Measurements from ENCODE around the gene KASH5.

Gene KASH5, protein sequence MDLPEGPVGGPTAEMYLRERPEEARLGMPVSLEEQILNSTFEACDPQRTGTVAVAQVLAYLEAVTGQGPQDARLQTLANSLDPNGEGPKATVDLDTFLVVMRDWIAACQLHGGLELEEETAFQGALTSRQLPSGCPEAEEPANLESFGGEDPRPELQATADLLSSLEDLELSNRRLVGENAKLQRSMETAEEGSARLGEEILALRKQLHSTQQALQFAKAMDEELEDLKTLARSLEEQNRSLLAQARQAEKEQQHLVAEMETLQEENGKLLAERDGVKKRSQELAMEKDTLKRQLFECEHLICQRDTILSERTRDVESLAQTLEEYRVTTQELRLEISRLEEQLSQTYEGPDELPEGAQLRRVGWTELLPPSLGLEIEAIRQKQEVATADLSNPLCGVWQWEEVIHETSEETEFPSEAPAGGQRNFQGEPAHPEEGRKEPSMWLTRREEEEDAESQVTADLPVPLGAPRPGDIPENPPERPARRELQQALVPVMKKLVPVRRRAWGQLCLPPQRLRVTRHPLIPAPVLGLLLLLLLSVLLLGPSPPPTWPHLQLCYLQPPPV

DNA sequence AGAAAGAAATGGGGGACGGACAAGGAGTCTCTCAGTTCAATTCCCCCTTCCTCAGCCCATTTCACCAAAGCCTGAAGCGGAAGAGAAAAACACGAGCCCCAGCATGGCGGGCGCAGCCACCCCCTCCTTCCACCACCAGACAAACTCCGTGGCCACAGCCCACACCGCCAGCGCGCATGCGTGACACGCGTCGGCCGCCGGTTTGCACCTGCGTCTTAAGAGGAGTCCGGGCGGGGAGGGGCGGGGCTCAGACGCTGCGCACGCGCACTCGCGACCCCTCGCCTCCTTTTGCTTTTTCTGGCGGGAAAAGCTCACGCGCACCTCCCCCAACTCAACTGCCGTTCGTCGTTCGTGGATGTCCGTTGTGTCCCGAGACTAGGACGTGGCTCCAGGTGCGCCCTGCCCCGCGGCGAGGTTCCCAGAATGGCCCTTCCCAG lies at the start of gene KASH5:
TSS of gene KASH5 (plus strand) at position 314 of the 437 bp plus-strand sequence. CDS start 2,635 bp downstream, outside the sequence.
- DNase-seq (ENCODE audit: low read depth) = peak; percentile 82

GRCh38 chr19:49338691-49339300 lies 49.3 kb upstream of the KASH5 start:
- DNase-seq (ENCODE audit: low read depth) = no peak

GRCh38 chr19:49339301-49340068 lies 48.6 kb upstream of the KASH5 start:
- DNase-seq (ENCODE audit: low read depth) = no peak

- no peak for DNase-seq (ENCODE audit: low read depth)
These were observed 47.8 kb upstream of the KASH5 start for GRCh38 chr19:49340069-49340864.

DNA sequence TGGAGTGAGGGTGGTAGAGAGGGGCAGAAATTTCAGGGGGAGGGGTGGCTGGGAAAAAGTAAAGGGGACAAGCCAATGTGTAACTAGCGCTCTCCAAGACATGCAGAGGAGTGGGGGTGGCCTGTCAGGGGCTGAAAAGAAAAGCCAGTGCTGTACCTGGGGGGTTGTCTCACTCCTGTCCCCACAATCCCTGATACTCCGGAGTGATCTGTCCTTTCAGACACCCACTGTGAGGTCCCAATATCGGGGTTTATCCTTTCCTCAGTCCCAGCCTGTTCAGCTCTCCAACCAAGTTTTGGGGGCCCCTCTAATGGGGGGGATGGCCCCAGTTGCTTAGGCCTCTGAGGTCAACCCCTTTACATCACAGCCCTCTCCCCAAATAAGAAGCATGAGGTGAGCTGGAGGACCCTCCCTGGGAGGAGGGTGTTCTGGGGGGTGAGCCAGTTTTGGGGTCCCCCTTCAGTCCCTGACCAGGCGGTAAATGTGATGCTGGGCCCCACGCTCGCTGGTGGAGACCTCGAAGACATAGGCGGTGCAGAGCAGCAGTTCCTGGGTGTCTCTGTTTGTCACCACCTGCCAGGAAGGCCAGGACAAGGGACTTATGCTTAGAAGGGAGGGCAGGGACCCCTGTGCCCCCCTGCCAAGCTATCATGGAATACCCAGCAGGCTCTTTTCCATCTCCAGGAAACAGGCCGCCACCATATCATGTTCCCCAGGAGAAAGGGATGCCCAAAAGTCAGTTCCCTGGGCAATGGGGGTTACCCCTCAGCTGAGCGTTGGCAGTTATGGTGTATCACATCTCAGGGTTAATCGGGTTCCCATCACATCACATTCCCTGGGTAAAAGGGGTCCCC lies 47.0 kb upstream of the KASH5 start:
- no peak for DNase-seq (ENCODE audit: low read depth)

DNA sequence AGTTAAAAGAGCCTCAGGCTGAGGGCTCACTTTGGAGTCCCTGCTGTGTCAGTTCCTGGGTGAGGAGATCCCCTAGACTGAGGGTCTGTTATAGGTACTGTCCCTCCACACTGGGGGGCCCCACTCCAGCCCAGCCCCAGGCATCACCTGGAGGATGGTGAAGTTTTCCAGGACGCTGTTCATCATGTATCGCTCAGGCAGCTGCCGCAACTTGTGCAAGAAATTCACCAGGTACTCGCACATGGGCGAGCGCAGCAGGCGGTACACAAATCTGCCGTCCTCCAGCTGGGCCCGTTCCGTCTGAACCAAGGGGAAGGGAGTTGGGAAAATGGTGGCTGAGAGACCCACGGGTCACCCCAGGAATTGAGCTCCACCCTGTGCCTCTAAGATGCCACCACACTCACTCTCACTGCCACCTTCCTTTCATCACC lies 45.7 kb upstream of the KASH5 start:
- DNase-seq (ENCODE audit: low read depth) = no peak

DNA sequence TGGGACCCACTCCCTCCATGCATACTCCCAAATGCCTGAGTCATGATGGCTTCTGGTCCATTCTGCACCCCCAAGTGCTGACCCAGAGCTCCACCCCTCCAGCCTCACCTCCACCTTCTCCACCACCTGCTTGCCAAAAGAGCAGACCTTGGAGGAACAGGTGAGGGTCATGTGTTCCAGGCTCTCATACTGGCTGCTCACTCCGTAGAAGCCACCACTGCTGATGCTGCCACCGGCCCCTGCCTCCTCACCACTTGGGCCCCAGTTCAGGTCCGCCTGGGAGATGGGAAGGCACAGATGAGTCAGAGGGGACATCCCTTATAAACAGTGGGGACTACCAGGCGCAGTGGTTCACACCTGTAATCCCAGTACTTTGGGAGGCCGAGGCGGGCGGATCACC lies 44.9 kb upstream of the KASH5 start:
- no peak for DNase-seq (ENCODE audit: low read depth)

- DNase-seq (ENCODE audit: low read depth) = no peak
These were observed 43.3 kb upstream of the KASH5 start for GRCh38 chr19:49344505-49345423.

- DNase-seq (ENCODE audit: low read depth) = no peak
These were observed 40.9 kb upstream of the KASH5 start for GRCh38 chr19:49347191-49347590.

DNA sequence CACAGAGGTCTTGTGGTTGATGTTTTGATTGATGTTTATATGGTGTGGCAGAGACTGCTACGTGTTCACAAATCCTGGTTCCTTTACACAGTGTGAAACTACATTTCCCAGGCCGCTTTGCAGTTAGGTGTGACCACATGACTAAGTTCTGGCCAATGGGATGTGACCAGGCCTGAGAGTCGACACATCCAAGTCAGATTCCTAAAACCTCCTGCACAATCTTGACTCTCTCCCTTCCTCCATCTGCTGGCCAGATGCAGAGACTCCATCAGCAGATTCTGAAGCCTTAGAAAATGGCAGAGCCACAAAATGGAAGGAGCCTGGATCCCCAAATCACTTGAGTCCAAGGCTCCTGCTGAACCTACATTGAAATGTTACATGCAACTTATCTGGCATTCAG lies 40.2 kb upstream of the KASH5 start:
- no peak for DNase-seq (ENCODE audit: low read depth)

- no peak for DNase-seq (ENCODE audit: low read depth)
These were observed 39.5 kb upstream of the KASH5 start for GRCh38 chr19:49348305-49349189.

DNA sequence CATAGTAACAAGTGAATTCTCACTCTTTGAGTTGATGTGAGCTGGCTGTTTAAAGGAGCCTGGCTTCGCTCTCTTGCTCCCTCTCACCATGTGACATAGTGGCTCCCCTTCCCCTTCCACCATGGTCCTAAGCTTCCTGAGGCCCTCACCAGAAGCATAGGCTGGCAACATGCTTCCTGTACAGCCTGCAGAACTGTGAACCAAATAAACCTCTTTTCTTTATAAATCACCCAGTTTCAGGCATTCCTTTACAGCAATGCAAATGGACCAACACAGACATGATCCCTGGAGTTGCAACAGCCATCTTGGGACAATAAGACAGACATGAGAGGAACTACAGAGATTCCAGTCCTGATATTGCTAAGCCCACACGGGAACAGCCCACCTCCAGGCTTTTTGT lies 38.5 kb upstream of the KASH5 start:
- no peak for DNase-seq (ENCODE audit: low read depth)

DNA sequence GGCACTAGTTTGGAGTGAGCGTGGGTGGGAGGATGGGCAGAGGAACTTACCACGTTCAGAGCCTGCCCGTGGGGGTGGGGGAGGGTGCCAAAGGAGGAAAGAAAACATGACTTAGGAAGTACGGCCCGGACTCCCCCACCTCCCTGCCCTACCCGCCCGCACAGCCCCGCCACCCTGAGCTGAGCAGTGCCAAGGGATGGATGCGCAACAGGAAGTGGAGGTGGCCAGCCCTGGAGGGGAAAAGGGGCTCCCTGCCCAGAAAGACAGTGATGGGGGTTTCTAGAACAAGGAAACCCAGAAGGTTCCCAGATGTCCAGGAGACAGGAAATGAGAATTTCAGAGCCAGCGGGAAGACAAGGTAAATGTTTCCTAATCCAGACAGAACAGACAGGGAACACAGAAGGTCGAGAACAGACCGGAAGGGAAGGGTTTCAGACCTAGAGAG lies 32.1 kb upstream of the KASH5 start:
- DNase-seq (ENCODE audit: low read depth) = no peak

DNA sequence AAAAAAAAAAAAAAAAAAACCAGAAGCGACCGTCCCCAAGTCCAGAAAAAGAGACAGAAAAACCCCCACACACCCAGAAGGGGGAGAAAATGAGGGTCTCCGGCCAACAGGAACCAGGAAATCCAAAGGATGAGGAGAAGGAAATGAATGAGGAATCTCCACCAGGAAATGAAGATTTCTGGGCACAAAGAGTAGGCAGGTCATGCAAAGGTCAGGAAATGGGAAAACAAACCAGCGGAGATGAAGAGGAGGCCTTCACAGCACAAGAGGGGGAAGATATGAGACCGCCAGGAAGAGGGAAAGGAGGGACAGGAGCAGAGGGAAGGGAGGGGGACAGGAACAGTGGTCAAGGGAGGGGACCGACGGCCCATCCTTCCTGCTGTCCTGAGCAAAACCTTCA lies 31.7 kb upstream of the KASH5 start:
- no peak for DNase-seq (ENCODE audit: low read depth)

DNA sequence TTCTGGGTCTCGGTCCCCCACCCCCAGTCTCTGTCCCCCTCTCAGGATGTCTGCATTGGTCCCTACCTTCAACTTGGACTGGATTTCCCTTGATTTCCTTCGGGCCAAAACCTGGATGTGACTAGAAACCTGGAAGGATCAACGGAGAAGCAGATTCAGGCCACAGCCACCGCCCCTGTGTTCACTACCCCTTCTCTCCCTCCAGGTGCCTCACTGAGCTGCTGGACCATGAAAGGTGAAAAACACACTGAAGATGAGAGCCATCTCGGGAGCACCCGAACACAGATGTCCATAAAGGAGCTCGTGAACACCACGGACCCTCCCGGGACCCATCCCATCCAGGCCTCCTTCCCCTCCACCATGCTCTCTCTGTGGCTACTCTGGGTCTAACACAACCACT lies 30.9 kb upstream of the KASH5 start:
- no peak for DNase-seq (ENCODE audit: low read depth)

DNA sequence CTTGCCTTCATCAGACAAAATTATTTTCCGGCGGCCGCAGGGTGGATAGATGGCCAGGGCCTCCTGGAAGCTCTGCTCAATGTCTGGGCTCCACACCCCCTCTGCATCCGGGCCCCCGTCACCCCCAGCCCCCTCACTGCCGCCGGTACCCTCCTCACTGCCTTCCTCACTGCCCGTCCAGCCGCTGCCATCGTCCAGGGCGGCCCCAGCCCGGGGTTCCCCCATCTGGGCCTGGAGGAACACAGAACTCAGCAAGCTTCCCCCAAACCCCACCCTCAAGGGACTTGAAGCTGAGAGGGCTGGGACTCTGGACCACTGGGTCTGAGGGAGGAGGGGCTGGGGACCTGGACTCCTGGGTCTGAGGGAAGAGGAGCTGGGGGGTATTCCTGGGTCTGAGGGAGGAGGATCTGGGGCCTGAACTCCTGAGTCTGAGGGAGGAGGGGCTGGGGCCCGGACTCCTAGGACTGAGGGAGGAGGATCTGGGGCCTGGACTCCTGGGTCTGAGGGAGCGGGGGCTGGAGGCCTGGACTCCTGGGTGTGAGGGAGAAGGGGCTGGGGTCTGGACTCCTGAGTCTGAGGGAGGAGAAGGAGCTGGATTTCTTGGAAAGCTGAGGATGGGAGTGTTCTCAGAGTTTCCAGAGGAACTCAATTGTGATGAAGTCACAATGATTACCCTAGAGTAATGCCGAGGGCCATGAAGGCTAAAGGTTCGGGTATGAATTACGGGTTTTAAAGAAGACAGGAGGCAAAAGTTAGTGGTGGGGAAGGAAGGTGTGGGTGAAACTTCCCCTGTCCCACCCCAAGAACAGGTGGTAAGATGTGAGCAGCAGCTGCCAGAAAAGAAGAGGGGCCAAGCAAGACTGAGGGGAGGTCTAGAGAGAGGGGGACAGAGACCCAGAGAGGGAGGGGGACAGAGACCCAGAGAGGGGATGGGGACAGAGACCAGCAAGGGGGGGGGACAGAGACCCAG lies 27.9 kb upstream of the KASH5 start:
- no peak for DNase-seq (ENCODE audit: low read depth)

GRCh38 chr19:49361438-49362047 lies 26.5 kb upstream of the KASH5 start:
- no peak for DNase-seq (ENCODE audit: low read depth)
